GM12875 (cell line): Measurements from ENCODE around the gene MTF1.

Experiments used
- H3K4me3 ChIP-seq: one replicate; pipeline ENCODE4 v1.5.1; 2011; ENCODE audit warnings: low read depth, low read length, control low read depth
- CTCF ChIP-seq: IDR thresholded peaks from 2 replicates; pipeline ENCODE4 v1.5.1; 2011; ENCODE audit warnings: low read depth, mild to moderate bottlenecking, control low read depth, inconsistent platforms, low read length, moderate library complexity, borderline replicate concordance; ENCODE audit not compliant: insufficient read depth

The MTF1 gene

GRCh38 chr1:37893673-37894072 is 34.3 kb upstream of the MTF1 start:
- TF ChIP-seq CTCF: no peak

GRCh38 chr1:37892151-37893047 is 33.0 kb upstream of the MTF1 start:
- H3K4me3 ChIP-seq: no peak overlapping the region
- no peak for TF ChIP-seq CTCF

More at GRCh38 chr1:37893673-37894072, 34.3 kb upstream of the MTF1 start:
- H3K4me3 ChIP-seq: no peak overlapping the region

- H3K4me3 ChIP-seq: no peak overlapping the region
- TF ChIP-seq CTCF: peak; percentile 28; the same call in 1 of the 2 replicates
These were observed 31.1 kb upstream of the MTF1 start for GRCh38 chr1:37890378-37891014.

GRCh38 chr1:37888022-37888700 is 28.8 kb upstream of the MTF1 start:
- no peak for TF ChIP-seq CTCF
- H3K4me3 ChIP-seq: no peak overlapping the region

GRCh38 chr1:37884145-37884544 is 24.8 kb upstream of the MTF1 start:
- TF ChIP-seq CTCF: no peak
- H3K4me3 ChIP-seq: no peak overlapping the region

GRCh38 chr1:37883671-37884070 is 24.3 kb upstream of the MTF1 start:
- H3K4me3 ChIP-seq: no peak overlapping the region
- no peak for TF ChIP-seq CTCF
